WTC11 (cell line): ENCODE measurements around the gene CACNA2D3. TPM values are rescaled to one million over a fixed set of nuclear protein-coding genes. Genes with fewer than 3 reads are reported as not detected.

Source experiments
- ATAC-seq: fragments of 200-7000 bp; cut with Tn5 transposase; 2 replicates; pipeline ENCODE4 v1.10.0; 2021; ENCODE audit warnings: mild to moderate bottlenecking, moderate library complexity
- CTCF ChIA-PET: fragments of 300-600 bp; sonication (Branson Sonifier 250); formaldehyde crosslinking; loops from one replicate; lab custom pipeline; 2021; ENCODE audit warnings: antibody characterized with exemption; lab: Charles Lee
- POLR2A ChIA-PET: fragments of 350-600 bp; sonication (Branson Sonifier 250); formaldehyde crosslinking; loops from one replicate; lab custom pipeline; 2021; ENCODE audit warnings: antibody characterized with exemption; lab: Charles Lee
- DNase-seq: peaks from one replicate; pipeline ENCODE4 v3.0.0; 2021; ENCODE audit warnings: low spot score
- H3K27ac Mint-ChIP-seq: 2 replicates; pipeline ENCODE4 v1.8.0; 2021; ENCODE audit warnings: mixed read lengths
- H3K27me3 Mint-ChIP-seq: 2 replicates; pipeline ENCODE4 v1.8.0; 2021; ENCODE audit warnings: low read depth, mild to moderate bottlenecking, moderate library complexity, mixed read lengths
- H3K36me3 Mint-ChIP-seq: 2 replicates; pipeline ENCODE4 v1.8.0; 2021; ENCODE audit warnings: mixed read lengths
- H3K4me1 Mint-ChIP-seq: 2 replicates; pipeline ENCODE4 v1.8.0; 2022; ENCODE audit warnings: mixed read lengths
- H3K4me3 Mint-ChIP-seq: 2 replicates; pipeline ENCODE4 v1.8.0; 2021; ENCODE audit warnings: mild to moderate bottlenecking, moderate library complexity, mixed read lengths
- H3K9me3 Mint-ChIP-seq: 2 replicates; pipeline ENCODE4 v1.8.0; 2021; ENCODE audit warnings: mixed read lengths
- FOXP1 ChIP-seq: sonication (generic); formaldehyde crosslinking; IDR thresholded peaks from 2 replicates; pipeline ENCODE4 v1.8.0; 2022; ENCODE audit warnings: missing genetic modification reagents, mild to moderate bottlenecking, moderate library complexity, borderline replicate concordance
- GRHL2 ChIP-seq: fragments of 250-450 bp; sonication (Bioruptor Pico); IDR thresholded peaks from 2 replicates; pipeline ENCODE4 v1.8.0; 2022; ENCODE audit warnings: mild to moderate bottlenecking, moderate library complexity; ENCODE audit not compliant: insufficient replicate concordance, severe bottlenecking
- OVOL2 ChIP-seq: fragments of 250-450 bp; sonication (Bioruptor Pico); IDR thresholded peaks from 2 replicates; pipeline ENCODE4 v1.9.0; 2021; ENCODE audit warnings: mild to moderate bottlenecking, borderline replicate concordance
- SMAD3 ChIP-seq: sonication (generic); formaldehyde crosslinking; IDR thresholded peaks from 2 replicates; pipeline ENCODE4 v1.8.0; 2022; ENCODE audit warnings: missing genetic modification reagents, mild to moderate bottlenecking, borderline replicate concordance
- ZBTB21 ChIP-seq: sonication (generic); formaldehyde crosslinking; IDR thresholded peaks from 2 replicates; pipeline ENCODE4 v1.8.1; 2023; ENCODE audit warnings: mild to moderate bottlenecking, missing genetic modification reagents, borderline replicate concordance
- ZNF121 ChIP-seq: sonication (generic); formaldehyde crosslinking; IDR thresholded peaks from 2 replicates; pipeline ENCODE4 v1.8.0; 2023; ENCODE audit warnings: missing genetic modification reagents
- ZNF219 ChIP-seq: sonication (generic); formaldehyde crosslinking; IDR thresholded peaks from 2 replicates; pipeline ENCODE4 v1.8.0; 2023; ENCODE audit warnings: missing genetic modification reagents, mild to moderate bottlenecking, borderline replicate concordance
- ZNF232 ChIP-seq: sonication (generic); formaldehyde crosslinking; IDR thresholded peaks from 2 replicates; pipeline ENCODE4 v1.8.0; 2022; ENCODE audit warnings: mild to moderate bottlenecking, missing genetic modification reagents
- total RNA-seq: library from RNA; stranded (reverse); gene quantifications from 3 replicates; pipeline ENCODE4 v1.2.3, GENCODE V29; 2021
- TF ChIP-seq, protein P1 (sequence below): sonication (generic); formaldehyde crosslinking; IDR thresholded peaks from 2 replicates; pipeline ENCODE4 v1.8.1; 2023; ENCODE audit warnings: mild to moderate bottlenecking, missing genetic modification reagents
- TF ChIP-seq, protein P2 (sequence below): sonication (generic); formaldehyde crosslinking; IDR thresholded peaks from 2 replicates; pipeline ENCODE4 v1.8.1; 2022; ENCODE audit warnings: low read depth, missing genetic modification reagents, borderline replicate concordance
- TF ChIP-seq, protein P3 (sequence below): fragments of 250-450 bp; sonication (Bioruptor Pico); IDR thresholded peaks from 2 replicates; pipeline ENCODE4 v1.8.0; 2021; ENCODE audit warnings: mild to moderate bottlenecking
- TF ChIP-seq, protein P4 (sequence below): fragments of 250-450 bp; sonication (Bioruptor Pico); IDR thresholded peaks from 2 replicates; pipeline ENCODE4 v1.9.0; 2021; ENCODE audit warnings: mild to moderate bottlenecking
- TF ChIP-seq, protein P5 (sequence below): fragments of 250-450 bp; sonication (Bioruptor Pico); conservative IDR thresholded peaks from 2 replicates; pipeline ENCODE4 v1.9.0; 2021; ENCODE audit warnings: mild to moderate bottlenecking
- TF ChIP-seq, protein P6 (sequence below): sonication (generic); formaldehyde crosslinking; IDR thresholded peaks from 2 replicates; pipeline ENCODE4 v1.8.1; 2023; ENCODE audit warnings: mild to moderate bottlenecking, missing genetic modification reagents, moderate library complexity
- TF ChIP-seq, protein P7 (sequence below): sonication (generic); formaldehyde crosslinking; IDR thresholded peaks from 2 replicates; pipeline ENCODE4 v1.8.1; 2023; ENCODE audit warnings: mild to moderate bottlenecking, missing genetic modification reagents, borderline replicate concordance

The CACNA2D3 gene
- total RNA-seq, 1 experiment from 2014 or later, result 5.0 TPM

DNA sequence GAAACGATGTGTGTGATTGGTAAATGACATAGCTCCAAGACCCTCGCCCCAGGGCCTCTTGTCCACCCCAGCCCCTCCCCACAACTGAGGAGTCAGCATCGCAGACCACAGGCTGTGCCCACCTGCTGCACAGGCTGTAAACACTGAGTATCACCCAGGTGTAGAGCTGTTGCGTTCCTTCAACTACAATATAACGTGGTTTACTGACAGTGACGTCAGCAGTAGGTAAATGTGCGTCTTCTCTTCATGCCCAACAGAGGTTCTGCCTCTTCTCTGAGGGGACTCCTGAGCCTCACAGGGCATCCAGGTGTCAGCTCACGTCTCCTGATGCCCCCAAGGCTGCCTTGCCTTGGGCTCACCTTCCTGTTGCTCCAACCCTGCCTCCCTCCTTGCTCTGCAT is 395.1 kb downstream of the CACNA2D3 start:
- peaks cover 14% of the 10 kb centered on the region for H3K36me3 Mint-ChIP-seq
- TF ChIP-seq, protein P1, sequence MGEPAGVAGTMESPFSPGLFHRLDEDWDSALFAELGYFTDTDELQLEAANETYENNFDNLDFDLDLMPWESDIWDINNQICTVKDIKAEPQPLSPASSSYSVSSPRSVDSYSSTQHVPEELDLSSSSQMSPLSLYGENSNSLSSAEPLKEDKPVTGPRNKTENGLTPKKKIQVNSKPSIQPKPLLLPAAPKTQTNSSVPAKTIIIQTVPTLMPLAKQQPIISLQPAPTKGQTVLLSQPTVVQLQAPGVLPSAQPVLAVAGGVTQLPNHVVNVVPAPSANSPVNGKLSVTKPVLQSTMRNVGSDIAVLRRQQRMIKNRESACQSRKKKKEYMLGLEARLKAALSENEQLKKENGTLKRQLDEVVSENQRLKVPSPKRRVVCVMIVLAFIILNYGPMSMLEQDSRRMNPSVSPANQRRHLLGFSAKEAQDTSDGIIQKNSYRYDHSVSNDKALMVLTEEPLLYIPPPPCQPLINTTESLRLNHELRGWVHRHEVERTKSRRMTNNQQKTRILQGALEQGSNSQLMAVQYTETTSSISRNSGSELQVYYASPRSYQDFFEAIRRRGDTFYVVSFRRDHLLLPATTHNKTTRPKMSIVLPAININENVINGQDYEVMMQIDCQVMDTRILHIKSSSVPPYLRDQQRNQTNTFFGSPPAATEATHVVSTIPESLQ (CRISPR knock-in tag), result no peak
- TF ChIP-seq ZNF232 (CRISPR knock-in tag) (no peak), FOXP1 (no peak)
- TF ChIP-seq, protein P2, sequence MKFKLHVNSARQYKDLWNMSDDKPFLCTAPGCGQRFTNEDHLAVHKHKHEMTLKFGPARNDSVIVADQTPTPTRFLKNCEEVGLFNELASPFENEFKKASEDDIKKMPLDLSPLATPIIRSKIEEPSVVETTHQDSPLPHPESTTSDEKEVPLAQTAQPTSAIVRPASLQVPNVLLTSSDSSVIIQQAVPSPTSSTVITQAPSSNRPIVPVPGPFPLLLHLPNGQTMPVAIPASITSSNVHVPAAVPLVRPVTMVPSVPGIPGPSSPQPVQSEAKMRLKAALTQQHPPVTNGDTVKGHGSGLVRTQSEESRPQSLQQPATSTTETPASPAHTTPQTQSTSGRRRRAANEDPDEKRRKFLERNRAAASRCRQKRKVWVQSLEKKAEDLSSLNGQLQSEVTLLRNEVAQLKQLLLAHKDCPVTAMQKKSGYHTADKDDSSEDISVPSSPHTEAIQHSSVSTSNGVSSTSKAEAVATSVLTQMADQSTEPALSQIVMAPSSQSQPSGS (CRISPR knock-in tag), result no peak
- TF ChIP-seq, all 79 proteins: peak for 0
- ATAC-seq (no peak), DNase-seq (no peak)
- no peaks in the 10 kb centered on the region; the same call in 1 of the 2 replicates for H3K27me3 Mint-ChIP-seq
- ChIA-PET POLR2A (no interaction called here), CTCF (interaction anchor here (1.2 kb wide), 1 partner anchor 21 kb away, joined by 6 read pairs; no protein-coding TSS in a partner anchor)
- H3K4me1 Mint-ChIP-seq, result no peaks in the 10 kb centered on the region
- H3K27ac Mint-ChIP-seq, result no peak overlapping the region
- H3K4me3 Mint-ChIP-seq, result no peak overlapping the region
- H3K9me3 Mint-ChIP-seq, result peaks cover 15% of the 10 kb centered on the region

DNA sequence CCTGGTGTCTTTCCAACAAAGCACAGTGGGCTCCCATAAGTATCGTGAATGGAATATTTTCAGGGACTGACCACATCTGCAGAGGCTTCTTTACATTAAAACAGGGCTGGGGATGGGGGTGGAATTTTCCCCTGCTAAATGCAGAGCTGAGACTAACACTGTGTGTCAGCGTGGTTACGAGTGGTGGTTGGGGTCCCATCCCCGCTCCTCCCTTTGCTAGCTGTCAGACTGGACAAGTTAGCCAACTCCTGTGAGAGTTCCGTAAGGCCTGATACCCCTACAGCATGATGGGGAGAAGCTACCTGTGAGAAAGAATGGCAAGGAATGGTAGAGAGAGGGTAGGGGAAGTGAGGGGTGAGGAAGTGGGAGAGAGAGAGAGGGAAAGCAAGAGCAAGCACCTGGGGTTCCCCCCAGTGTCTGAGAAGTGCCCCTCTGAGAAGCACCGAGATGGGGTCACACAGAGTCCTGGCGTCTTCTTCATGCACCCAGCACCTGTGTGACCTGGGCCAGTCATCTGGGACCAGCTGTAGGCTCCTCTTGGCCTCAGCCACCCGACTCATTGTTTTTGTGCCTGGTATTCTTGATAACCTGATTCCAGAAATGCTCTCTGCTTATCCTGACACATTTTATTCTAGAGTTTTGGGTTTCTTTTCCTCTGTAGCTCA is 395.8 kb downstream of the CACNA2D3 start:
- Mint-ChIP-seq H3K4me3 (no peak overlapping the region), H3K27ac (no peak overlapping the region), H3K4me1 (no peaks in the 10 kb centered on the region), H3K36me3 (peaks cover 8% of the 10 kb centered on the region), H3K27me3 (no peaks in the 10 kb centered on the region), H3K9me3 (peaks cover 8% of the 10 kb centered on the region)
- POLR2A ChIA-PET, result no interaction called here
- CTCF ChIA-PET, result interaction anchor here (1.2 kb wide), 1 partner anchor 20 kb away, joined by 6 read pairs; no protein-coding TSS in a partner anchor
- DNase-seq (no peak), ATAC-seq (no peak)
- TF ChIP-seq ZNF219 (CRISPR knock-in tag) (no peak), GRHL2 (no peak), SMAD3 (CRISPR knock-in tag) (no peak), ZBTB21 (CRISPR knock-in tag) (no peak), FOXP1 (no peak), ZNF121 (no peak), OVOL2 (no peak)
- TF ChIP-seq, protein P3, sequence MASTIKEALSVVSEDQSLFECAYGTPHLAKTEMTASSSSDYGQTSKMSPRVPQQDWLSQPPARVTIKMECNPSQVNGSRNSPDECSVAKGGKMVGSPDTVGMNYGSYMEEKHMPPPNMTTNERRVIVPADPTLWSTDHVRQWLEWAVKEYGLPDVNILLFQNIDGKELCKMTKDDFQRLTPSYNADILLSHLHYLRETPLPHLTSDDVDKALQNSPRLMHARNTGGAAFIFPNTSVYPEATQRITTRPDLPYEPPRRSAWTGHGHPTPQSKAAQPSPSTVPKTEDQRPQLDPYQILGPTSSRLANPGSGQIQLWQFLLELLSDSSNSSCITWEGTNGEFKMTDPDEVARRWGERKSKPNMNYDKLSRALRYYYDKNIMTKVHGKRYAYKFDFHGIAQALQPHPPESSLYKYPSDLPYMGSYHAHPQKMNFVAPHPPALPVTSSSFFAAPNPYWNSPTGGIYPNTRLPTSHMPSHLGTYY (CRISPR knock-in tag), result no peak
- TF ChIP-seq, protein P4, sequence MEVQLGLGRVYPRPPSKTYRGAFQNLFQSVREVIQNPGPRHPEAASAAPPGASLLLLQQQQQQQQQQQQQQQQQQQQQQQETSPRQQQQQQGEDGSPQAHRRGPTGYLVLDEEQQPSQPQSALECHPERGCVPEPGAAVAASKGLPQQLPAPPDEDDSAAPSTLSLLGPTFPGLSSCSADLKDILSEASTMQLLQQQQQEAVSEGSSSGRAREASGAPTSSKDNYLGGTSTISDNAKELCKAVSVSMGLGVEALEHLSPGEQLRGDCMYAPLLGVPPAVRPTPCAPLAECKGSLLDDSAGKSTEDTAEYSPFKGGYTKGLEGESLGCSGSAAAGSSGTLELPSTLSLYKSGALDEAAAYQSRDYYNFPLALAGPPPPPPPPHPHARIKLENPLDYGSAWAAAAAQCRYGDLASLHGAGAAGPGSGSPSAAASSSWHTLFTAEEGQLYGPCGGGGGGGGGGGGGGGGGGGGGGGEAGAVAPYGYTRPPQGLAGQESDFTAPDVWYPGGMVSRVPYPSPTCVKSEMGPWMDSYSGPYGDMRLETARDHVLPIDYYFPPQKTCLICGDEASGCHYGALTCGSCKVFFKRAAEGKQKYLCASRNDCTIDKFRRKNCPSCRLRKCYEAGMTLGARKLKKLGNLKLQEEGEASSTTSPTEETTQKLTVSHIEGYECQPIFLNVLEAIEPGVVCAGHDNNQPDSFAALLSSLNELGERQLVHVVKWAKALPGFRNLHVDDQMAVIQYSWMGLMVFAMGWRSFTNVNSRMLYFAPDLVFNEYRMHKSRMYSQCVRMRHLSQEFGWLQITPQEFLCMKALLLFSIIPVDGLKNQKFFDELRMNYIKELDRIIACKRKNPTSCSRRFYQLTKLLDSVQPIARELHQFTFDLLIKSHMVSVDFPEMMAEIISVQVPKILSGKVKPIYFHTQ (CRISPR knock-in tag), result no peak
- TF ChIP-seq, protein P5, sequence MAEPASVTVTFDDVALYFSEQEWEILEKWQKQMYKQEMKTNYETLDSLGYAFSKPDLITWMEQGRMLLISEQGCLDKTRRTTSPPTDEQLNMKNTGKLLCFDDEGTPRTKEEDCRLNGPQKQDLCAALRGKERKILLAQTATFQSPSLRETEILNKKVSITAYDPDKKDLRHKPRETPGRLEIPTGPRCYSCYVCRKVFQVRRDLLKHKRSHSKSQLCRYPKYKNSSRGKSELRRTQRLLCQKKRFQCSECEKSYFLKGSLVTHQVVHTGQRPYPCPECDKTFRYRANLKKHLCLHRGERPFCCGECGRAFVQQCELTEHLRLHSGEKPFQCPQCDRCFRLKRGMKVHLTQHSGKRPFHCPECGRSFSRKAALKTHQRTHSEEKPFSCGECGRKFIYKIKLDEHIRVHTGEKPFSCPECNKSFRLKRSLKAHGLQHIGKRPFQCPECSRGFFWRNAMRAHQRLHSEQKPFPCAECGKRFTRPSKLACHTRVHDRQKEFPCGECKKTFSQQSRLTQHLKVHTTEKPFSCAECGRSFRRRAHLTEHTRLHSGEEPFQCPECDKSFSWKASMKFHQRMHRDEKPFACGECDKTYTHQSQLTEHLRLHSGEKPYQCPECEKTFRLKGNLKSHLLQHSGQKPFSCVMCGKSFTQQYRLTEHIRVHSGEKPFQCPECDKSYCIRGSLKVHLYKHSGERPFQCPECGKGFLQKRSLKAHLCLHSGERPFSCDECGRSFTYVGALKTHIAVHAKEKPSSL (CRISPR knock-in tag), result no peak
- TF ChIP-seq, protein P6, sequence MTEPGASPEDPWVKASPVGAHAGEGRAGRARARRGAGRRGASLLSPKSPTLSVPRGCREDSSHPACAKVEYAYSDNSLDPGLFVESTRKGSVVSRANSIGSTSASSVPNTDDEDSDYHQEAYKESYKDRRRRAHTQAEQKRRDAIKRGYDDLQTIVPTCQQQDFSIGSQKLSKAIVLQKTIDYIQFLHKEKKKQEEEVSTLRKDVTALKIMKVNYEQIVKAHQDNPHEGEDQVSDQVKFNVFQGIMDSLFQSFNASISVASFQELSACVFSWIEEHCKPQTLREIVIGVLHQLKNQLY (CRISPR knock-in tag), result no peak
- TF ChIP-seq, protein P2 (CRISPR knock-in tag), result no peak
- TF ChIP-seq, protein P7, sequence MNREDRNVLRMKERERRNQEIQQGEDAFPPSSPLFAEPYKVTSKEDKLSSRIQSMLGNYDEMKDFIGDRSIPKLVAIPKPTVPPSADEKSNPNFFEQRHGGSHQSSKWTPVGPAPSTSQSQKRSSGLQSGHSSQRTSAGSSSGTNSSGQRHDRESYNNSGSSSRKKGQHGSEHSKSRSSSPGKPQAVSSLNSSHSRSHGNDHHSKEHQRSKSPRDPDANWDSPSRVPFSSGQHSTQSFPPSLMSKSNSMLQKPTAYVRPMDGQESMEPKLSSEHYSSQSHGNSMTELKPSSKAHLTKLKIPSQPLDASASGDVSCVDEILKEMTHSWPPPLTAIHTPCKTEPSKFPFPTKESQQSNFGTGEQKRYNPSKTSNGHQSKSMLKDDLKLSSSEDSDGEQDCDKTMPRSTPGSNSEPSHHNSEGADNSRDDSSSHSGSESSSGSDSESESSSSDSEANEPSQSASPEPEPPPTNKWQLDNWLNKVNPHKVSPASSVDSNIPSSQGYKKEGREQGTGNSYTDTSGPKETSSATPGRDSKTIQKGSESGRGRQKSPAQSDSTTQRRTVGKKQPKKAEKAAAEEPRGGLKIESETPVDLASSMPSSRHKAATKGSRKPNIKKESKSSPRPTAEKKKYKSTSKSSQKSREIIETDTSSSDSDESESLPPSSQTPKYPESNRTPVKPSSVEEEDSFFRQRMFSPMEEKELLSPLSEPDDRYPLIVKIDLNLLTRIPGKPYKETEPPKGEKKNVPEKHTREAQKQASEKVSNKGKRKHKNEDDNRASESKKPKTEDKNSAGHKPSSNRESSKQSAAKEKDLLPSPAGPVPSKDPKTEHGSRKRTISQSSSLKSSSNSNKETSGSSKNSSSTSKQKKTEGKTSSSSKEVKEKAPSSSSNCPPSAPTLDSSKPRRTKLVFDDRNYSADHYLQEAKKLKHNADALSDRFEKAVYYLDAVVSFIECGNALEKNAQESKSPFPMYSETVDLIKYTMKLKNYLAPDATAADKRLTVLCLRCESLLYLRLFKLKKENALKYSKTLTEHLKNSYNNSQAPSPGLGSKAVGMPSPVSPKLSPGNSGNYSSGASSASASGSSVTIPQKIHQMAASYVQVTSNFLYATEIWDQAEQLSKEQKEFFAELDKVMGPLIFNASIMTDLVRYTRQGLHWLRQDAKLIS, result no peak
